Natural killer cell (primary cell): ENCODE data around the gene GNAI2. TPM values are rescaled to one million over a fixed set of nuclear protein-coding genes. Genes with fewer than 3 reads are reported as not detected.

Experiments used
- ATAC-seq, 3 donors: fragments of 150-1000 bp in 2 of 3; fragments of 200-7000 bp in 1 of 3; cut with Tn5 transposase; 1 replicate in 1 of 3; 2 replicates in 2 of 3; pipeline ENCODE4 v1.10.0; 2021; ENCODE audit warnings: mild to moderate bottlenecking in 2 of 3, moderate library complexity in 2 of 3
- DNase-seq, 2 donors: peaks; one replicate each; pipeline versions ENCODE4 v3.0.0 to v3.0.0-alpha.2; 2013 to 2021; ENCODE audit warnings: mixed read lengths in 1 of 2
- H3K27ac ChIP-seq: one replicate; pipeline ENCODE4 v1.5.1; 2013; ENCODE audit warnings: mild to moderate bottlenecking, low read length
- H3K27me3 ChIP-seq: one replicate; pipeline ENCODE4 v1.6.1; 2013; ENCODE audit warnings: low read length; ENCODE audit not compliant: control insufficient read depth, insufficient read depth
- H3K36me3 ChIP-seq: one replicate; pipeline ENCODE4 v1.6.1; 2013; ENCODE audit warnings: low read length; ENCODE audit not compliant: control insufficient read depth, insufficient read depth
- H3K4me1 ChIP-seq: one replicate; pipeline ENCODE4 v1.6.1; 2013; ENCODE audit warnings: low read length; ENCODE audit not compliant: control insufficient read depth, insufficient read depth
- H3K4me3 ChIP-seq: one replicate; pipeline ENCODE4 v1.5.1; 2013; ENCODE audit warnings: low read length
- H3K9me3 ChIP-seq: one replicate; pipeline ENCODE4 v1.6.1; 2013; ENCODE audit warnings: low read length; ENCODE audit not compliant: control insufficient read depth, insufficient read depth
- H3K27ac Mint-ChIP-seq, 2 donors: one replicate each; pipeline ENCODE4 v1.8.0; 2022; ENCODE audit warnings: mild to moderate bottlenecking in 2 of 2, mixed read lengths in 2 of 2, moderate library complexity in 1 of 2
- H3K27me3 Mint-ChIP-seq, 2 donors: one replicate each; pipeline ENCODE4 v1.8.0; 2022; ENCODE audit warnings: low read depth in 2 of 2, mixed read lengths in 2 of 2
- H3K36me3 Mint-ChIP-seq: one replicate; pipeline ENCODE4 v1.8.0; 2022; ENCODE audit warnings: mixed read lengths
- H3K4me1 Mint-ChIP-seq, 2 donors: one replicate each; pipeline ENCODE4 v1.8.0; 2022; ENCODE audit warnings: mixed read lengths in 2 of 2
- H3K4me3 Mint-ChIP-seq: one replicate; pipeline ENCODE4 v1.8.0; 2022; ENCODE audit warnings: mild to moderate bottlenecking, moderate library complexity, mixed read lengths
- H3K9me3 Mint-ChIP-seq, 2 donors: one replicate each; pipeline ENCODE4 v1.8.0; 2022; ENCODE audit warnings: mixed read lengths in 2 of 2
- CTCF ChIP-seq: fragments of 200-600 bp; IDR thresholded peaks from one replicate; pipeline ENCODE4 v1.8.0; 2022; ENCODE audit warnings: antibody characterized with exemption
- WGBS: methylation state at CpG from one replicate; pipeline ENCODE4 v1.1.7; 2013; ENCODE audit warnings: missing lambda C conversion rate; ENCODE audit not compliant: insufficient coverage; 5-methylcytosine and 5-hydroxymethylcytosine counted together
- intact Hi-C: fragments of 100-400 bp; cut with micrococcal nuclease; formaldehyde crosslinking; loops from one replicate; pipeline ENCODE4 v1.14.2; 2022
- total RNA-seq, 4 donors: library from RNA; stranded (reverse); fragments of 120-200 nt in 1 of 4; gene quantifications; one replicate each; pipeline versions ENCODE4 v1.2.3 to v1.2.4, GENCODE V29; 2013 to 2022

Gene GNAI2
- total RNA-seq, 3 donors from 2014 or later (not counting 1 experiment from before 2014, with no cell fraction given): 428 to 467 (median 447) TPM

GRCh38 chr3:50229490-50229889, 6.5 kb upstream of the GNAI2 start:
- Histone ChIP-seq H3K27me3 (no peaks in the 10 kb centered on the region), H3K27ac (no peak overlapping the region), H3K4me3 (no peak overlapping the region), H3K36me3 (no peaks in the 10 kb centered on the region), H3K9me3 (no peaks in the 10 kb centered on the region), H3K4me1 (peaks cover 42% of the 10 kb centered on the region)
- Mint-ChIP-seq H3K27ac (no peak overlapping the region), H3K9me3 (no peaks in the 10 kb centered on the region), H3K27me3 (peaks cover 4% of the 10 kb centered on the region in 2 donors), H3K36me3 (no peaks in the 10 kb centered on the region), H3K4me1 (peaks cover 16 to 23% of the 10 kb centered on the region in 2 donors), H3K4me3 (peak overlapping the region; percentile 49)
- ATAC-seq (no peak), DNase-seq (no peak)
- intact Hi-C loops: no loop called here
- 95% methylated on average over 3 of the region's 3 CpGs for WGBS
- TF ChIP-seq CTCF: no peak

GRCh38 chr3:50230104-50230793, 5.8 kb upstream of the GNAI2 start:
- H3K4me3 ChIP-seq: no peak overlapping the region
- no peak overlapping the region for H3K27ac ChIP-seq
- Mint-ChIP-seq H3K4me1 (peaks cover 16 to 23% of the 10 kb centered on the region in 2 donors), H3K27me3 (no peaks in the 10 kb centered on the region), H3K9me3 (no peaks in the 10 kb centered on the region), H3K36me3 (no peaks in the 10 kb centered on the region), H3K27ac (no peak overlapping the region), H3K4me3 (no peak overlapping the region)
- peaks cover 49% of the 10 kb centered on the region for H3K4me1 ChIP-seq
- no peak for DNase-seq
- ATAC-seq: no peak
- H3K9me3 ChIP-seq: no peaks in the 10 kb centered on the region
- no peaks in the 10 kb centered on the region for H3K27me3 ChIP-seq
- 74% methylated on average over 8 of the region's 8 CpGs for WGBS
- intact Hi-C loops: no loop called here
- no peaks in the 10 kb centered on the region for H3K36me3 ChIP-seq
- no peak for TF ChIP-seq CTCF

- H3K27ac Mint-ChIP-seq: no peak overlapping the region
- Histone ChIP-seq H3K27me3 (no peaks in the 10 kb centered on the region), H3K27ac (no peak overlapping the region), H3K9me3 (no peaks in the 10 kb centered on the region), H3K4me1 (peaks cover 53% of the 10 kb centered on the region), H3K36me3 (no peaks in the 10 kb centered on the region), H3K4me3 (no peak overlapping the region)
- peaks cover 20 to 27% of the 10 kb centered on the region in 2 donors for H3K4me1 Mint-ChIP-seq
- intact Hi-C loops: no loop called here
- H3K4me3 Mint-ChIP-seq: no peak overlapping the region
- DNase-seq: no peak
- H3K36me3 Mint-ChIP-seq: no peaks in the 10 kb centered on the region
- no peak for TF ChIP-seq CTCF
- ATAC-seq: no peak
- 89% methylated on average over 4 of the region's 4 CpGs for WGBS
- H3K27me3 Mint-ChIP-seq: no peaks in the 10 kb centered on the region
- no peaks in the 10 kb centered on the region for H3K9me3 Mint-ChIP-seq
Observed at GRCh38 chr3:50230794-50231125, 5.2 kb upstream of the GNAI2 start.

- Mint-ChIP-seq H3K9me3 (no peaks in the 10 kb centered on the region), H3K27ac (no peak overlapping the region), H3K4me3 (no peak overlapping the region), H3K27me3 (no peaks in the 10 kb centered on the region), H3K4me1 (peaks cover 21 to 28% of the 10 kb centered on the region in 2 donors), H3K36me3 (no peaks in the 10 kb centered on the region)
- intact Hi-C loops: no loop called here
- no peak for TF ChIP-seq CTCF
- Histone ChIP-seq H3K4me1 (peaks cover 48% of the 10 kb centered on the region), H3K27me3 (no peaks in the 10 kb centered on the region), H3K27ac (no peak overlapping the region), H3K4me3 (no peak overlapping the region), H3K9me3 (no peaks in the 10 kb centered on the region), H3K36me3 (no peaks in the 10 kb centered on the region)
- DNase-seq (no peak), ATAC-seq (no peak)
- 89% methylated on average over 5 of the region's 5 CpGs for WGBS
Observed at GRCh38 chr3:50231581-50231980, 4.4 kb upstream of the GNAI2 start.
